ENCODE results near the gene DACT2.

Gene DACT2

GRCh38 chr6:168263351-168263905 lies 56.1 kb downstream of the DACT2 start:
- no peak for DNase-seq (ENCODE audit: low read depth)

GRCh38 chr6:168261234-168261633 lies 58.3 kb downstream of the DACT2 start:
- no peak for DNase-seq (ENCODE audit: low read depth)

- DNase-seq (ENCODE audit: low read depth) = no peak
Observed at GRCh38 chr6:168260420-168260987, 59.1 kb downstream of the DACT2 start.

GRCh38 chr6:168258795-168259194 lies 60.8 kb downstream of the DACT2 start:
- DNase-seq (ENCODE audit: low read depth) = no peak

- DNase-seq (ENCODE audit: low read depth) = no peak
Observed at GRCh38 chr6:168256940-168257339, 62.6 kb downstream of the DACT2 start.
